HCT116 (cell line): ENCODE results near the gene NT5DC3. TPM values are rescaled to one million over a fixed set of nuclear protein-coding genes. Genes with fewer than 3 reads are reported as not detected.

Source experiments
- ATAC-seq: fragments of 200-7000 bp; cut with Tn5 transposase; 2 replicates; pipeline ENCODE4 v1.9.1; 2020; ENCODE audit warnings: mild to moderate bottlenecking, moderate library complexity
- BruUV-seq: library from RNA; stranded (reverse); fragments of 400-500 nt; replicated peaks from 2 replicates; lab custom pipeline; 2021; lab: Mats Ljungman, UMichigan
- CTCF ChIA-PET: fragments of 300-600 bp; sonication (Branson Sonifier 250); formaldehyde crosslinking; loops from one replicate; lab custom pipeline; 2021; ENCODE audit warnings: antibody characterized with exemption; lab: Charles Lee
- POLR2A ChIA-PET: fragments of 300-600, 350-600 bp; sonication (Branson Sonifier 250); formaldehyde crosslinking; loops from one replicate; lab custom pipeline; 2021; ENCODE audit warnings: antibody characterized with exemption; lab: Charles Lee
- RAD21 ChIA-PET, 2 experiments: fragments of 300-600 bp; sonication (Branson Sonifier 250); formaldehyde crosslinking; loops; one replicate each; lab custom pipeline; 2023; ENCODE audit warnings: low total read pairs in 2 of 2; ENCODE audit not compliant: uncharacterized antibody in 2 of 2, unreplicated experiment in 2 of 2, low non-redundant PET in 1 of 2; lab: Charles Lee
- DNase-seq: peaks from one replicate; pipeline ENCODE4 v3.0.0-alpha.2; 2010; ENCODE audit warnings: low read depth, low spot score
- H2AFZ ChIP-seq: fragments of 200-600 bp; shearing (Covaris generic), sonication (generic); 2 replicates; pipeline ENCODE4 v1.6.1; 2017; ENCODE audit warnings: low read depth, mixed run types, mixed read lengths, antibody characterized with exemption, low read length; ENCODE audit not compliant: poor library complexity, severe bottlenecking
- H3K27ac ChIP-seq: 2 replicates; pipeline ENCODE4 v1.5.1; 2012; ENCODE audit warnings: low read depth, low read length
- H3K27me3 ChIP-seq: fragments of 200-600 bp; sonication (generic); 2 replicates; pipeline ENCODE4 v1.6.1; 2016; ENCODE audit warnings: mixed run types, low read length, mixed read lengths; ENCODE audit not compliant: insufficient read depth
- H3K36me3 ChIP-seq, 2 experiments: fragments of 200-500 bp in 1 of 2; fragments of 200-600 bp in 1 of 2; sonication (Bioruptor generic) in 1 of 2; sonication (generic) in 1 of 2; 2 replicates each; pipeline versions ENCODE4 v1.5.1 to v1.6.1; 2014 to 2016; ENCODE audit warnings: low read length in 2 of 2, inconsistent platforms in 1 of 2, mixed read lengths in 1 of 2, mixed run types in 1 of 2; ENCODE audit not compliant: insufficient read depth in 2 of 2, control insufficient read depth in 1 of 2
- H3K4me1 ChIP-seq, 2 experiments: fragments of 200-600 bp in 1 of 2; sonication (generic) in 1 of 2; 2 replicates each; pipeline versions ENCODE4 v1.5.1 to v1.6.1; 2012 to 2017; ENCODE audit warnings: low read length in 2 of 2, inconsistent platforms in 1 of 2, mild to moderate bottlenecking in 1 of 2, mixed read lengths in 1 of 2, mixed run types in 1 of 2, moderate library complexity in 1 of 2; ENCODE audit not compliant: insufficient read depth in 2 of 2, control insufficient read depth in 1 of 2
- H3K4me2 ChIP-seq: fragments of 200-600 bp; sonication (generic); 2 replicates; pipeline ENCODE4 v1.6.1; 2017; ENCODE audit warnings: mixed run types, low read length, mixed read lengths
- H3K4me3 ChIP-seq, 2 experiments: fragments of 200-600 bp in 1 of 2; sonication (generic) in 1 of 2; replicated peaks in 1 of 2; 2 replicates each; pipeline ENCODE4 v1.5.1; 2011 to 2016; ENCODE audit warnings: low read length in 2 of 2, control low read depth in 1 of 2, low read depth in 1 of 2, mild to moderate bottlenecking in 1 of 2, mixed read lengths in 1 of 2, mixed run types in 1 of 2
- H3K79me2 ChIP-seq: fragments of 200-600 bp; sonication (generic); 2 replicates; pipeline ENCODE4 v1.6.1; 2017; ENCODE audit warnings: mild to moderate bottlenecking, mixed run types, low read length, moderate library complexity, mixed read lengths; ENCODE audit not compliant: insufficient read depth
- H3K9ac ChIP-seq: fragments of 200-600 bp; sonication (generic); 2 replicates; pipeline ENCODE4 v1.6.1; 2016; ENCODE audit warnings: low read length, mixed read lengths
- H3K9me2 ChIP-seq: fragments of 200-600 bp; sonication (generic), shearing (Covaris generic); 2 replicates; pipeline ENCODE4 v1.6.1; 2017; ENCODE audit warnings: mixed run types, mild to moderate bottlenecking, moderate library complexity; ENCODE audit not compliant: insufficient read depth
- H3K9me3 ChIP-seq, 2 experiments: fragments of 200-500 bp in 1 of 2; fragments of 200-600 bp in 1 of 2; sonication (Bioruptor generic) in 1 of 2; sonication (generic) in 1 of 2; 2 replicates each; pipeline ENCODE4 v1.6.1; 2014 to 2017; ENCODE audit warnings: low read length in 2 of 2, mixed read lengths in 2 of 2, inconsistent platforms in 1 of 2, low read depth in 1 of 2, mild to moderate bottlenecking in 1 of 2, mixed run types in 1 of 2, moderate library complexity in 1 of 2; ENCODE audit not compliant: control insufficient read depth in 1 of 2, insufficient read depth in 1 of 2
- H4K20me1 ChIP-seq: fragments of 200-600 bp; sonication (generic), shearing (Covaris generic); 2 replicates; pipeline ENCODE4 v1.6.1; 2017; ENCODE audit warnings: mixed run types, mild to moderate bottlenecking, moderate library complexity; ENCODE audit not compliant: insufficient read depth
- ATF3 ChIP-seq: IDR thresholded peaks from 2 replicates; pipeline ENCODE4 v1.6.1; 2012
- CBX3 ChIP-seq: IDR thresholded peaks from 2 replicates; pipeline ENCODE4 v1.6.1; 2012; ENCODE audit warnings: low read depth
- CEBPB ChIP-seq: IDR thresholded peaks from 2 replicates; pipeline ENCODE4 v1.6.1; 2012; ENCODE audit warnings: low read depth
- CTCF ChIP-seq, 3 experiments: fragments of 200-600 bp in 1 of 3; sonication (generic) in 1 of 3; IDR thresholded peaks in 2 of 3; conservative IDR thresholded peaks in 1 of 3; 2 replicates each; pipeline ENCODE4 v1.5.1; 2012 to 2017; ENCODE audit warnings: low read depth in 2 of 3, low read length in 2 of 3, antibody characterized with exemption in 1 of 3, borderline replicate concordance in 1 of 3, control low read depth in 1 of 3, mild to moderate bottlenecking in 1 of 3, mixed read lengths in 1 of 3, mixed run types in 1 of 3, moderate library complexity in 1 of 3; ENCODE audit not compliant: insufficient read depth in 1 of 3
- EGR1 ChIP-seq: IDR thresholded peaks from 2 replicates; pipeline ENCODE4 v1.6.1; 2012; ENCODE audit warnings: low read depth
- ELF1 ChIP-seq: IDR thresholded peaks from 2 replicates; pipeline ENCODE4 v1.6.1; 2012; ENCODE audit warnings: low read depth, borderline replicate concordance
- EZH2 ChIP-seq: fragments of 200-600 bp; sonication (generic); IDR thresholded peaks from 2 replicates; pipeline ENCODE4 v1.6.1; 2017; ENCODE audit warnings: antibody characterized with exemption, mixed run types
- EZH2phosphoT487 ChIP-seq: fragments of 200-600 bp; IDR thresholded peaks from 2 replicates; pipeline ENCODE4 v1.6.1; 2018; ENCODE audit warnings: antibody characterized with exemption, borderline replicate concordance
- JUND ChIP-seq: IDR thresholded peaks from 2 replicates; pipeline ENCODE4 v1.6.1; 2012
- MAX ChIP-seq: IDR thresholded peaks from 2 replicates; pipeline ENCODE4 v1.6.1; 2012
- POLR2A ChIP-seq: IDR thresholded peaks from 2 replicates; pipeline ENCODE4 v1.7.0; 2011; ENCODE audit warnings: borderline replicate concordance; ENCODE audit not compliant: insufficient read depth, insufficient read length; ENCODE audit errors: extremely low read depth
- SIN3A ChIP-seq: IDR thresholded peaks from 2 replicates; pipeline ENCODE4 v1.6.1; 2012; ENCODE audit warnings: low read depth
- SP1 ChIP-seq: IDR thresholded peaks from 2 replicates; pipeline ENCODE4 v1.6.1; 2012; ENCODE audit warnings: low read depth
- SRF ChIP-seq: IDR thresholded peaks from 2 replicates; pipeline ENCODE4 v1.6.1; 2012; ENCODE audit warnings: low read depth
- TCF7L2 ChIP-seq: IDR thresholded peaks from 2 replicates; pipeline ENCODE4 v1.7.0; 2011; ENCODE audit warnings: borderline replicate concordance, inconsistent platforms; ENCODE audit not compliant: insufficient read depth, insufficient read length; ENCODE audit errors: extremely low read depth
- ZBTB33 ChIP-seq: IDR thresholded peaks from 2 replicates; pipeline ENCODE4 v1.6.1; 2011; ENCODE audit warnings: mild to moderate bottlenecking, low read length, moderate library complexity; ENCODE audit not compliant: insufficient replicate concordance; ENCODE audit errors: extremely low read depth
- ZNF274 ChIP-seq: fragments of 200-500 bp; sonication (Bioruptor generic); IDR thresholded peaks from 2 replicates; pipeline ENCODE4 v1.6.1; 2014; ENCODE audit warnings: mild to moderate bottlenecking, low read depth, low read length, inconsistent platforms
- intact Hi-C: fragments of 100-400 bp; cut with micrococcal nuclease; formaldehyde crosslinking; loops from 2 replicates; pipeline ENCODE4 v1.10.0; 2022
- total RNA-seq: library from RNA; stranded (reverse); gene quantifications from one replicate; pipeline ENCODE4 v1.2.1, GENCODE V29; 2021; ENCODE audit not compliant: unreplicated experiment

NT5DC3 gene
- total RNA-seq, 1 experiment from 2014 or later = 18.7 TPM

- Histone ChIP-seq H3K9ac (no peak overlapping the region), H3K27me3 (no peaks in the 10 kb centered on the region), H2AFZ (no peak overlapping the region), H3K79me2 (no peaks in the 10 kb centered on the region), H3K4me2 (no peak overlapping the region), H3K9me3 (no peaks in the 10 kb centered on the region), H4K20me1 (no peaks in the 10 kb centered on the region), H3K36me3 (no peaks in the 10 kb centered on the region), H3K4me3 (no peak overlapping the region), H3K9me2 (no peaks in the 10 kb centered on the region), H3K27ac (no peak overlapping the region), H3K4me1 (peaks cover 0 to 4% of the 10 kb centered on the region in 2 experiments; a peak in 1 of 4 replicates)
- no TSS peak for BruUV-seq
- ChIA-PET CTCF (no interaction called here), RAD21 (no interaction called here), POLR2A (no interaction called here)
- intact Hi-C loops = loop anchor here (5.0 to 10.0 kb wide), 3 partner anchors 87 to 1505 kb away; partner anchors contain the start of gene TDG
- no peak for DNase-seq
- TF ChIP-seq SP1 = no peak
- TF ChIP-seq ELF1 = no peak
- no peak for TF ChIP-seq MAX
- no peak for TF ChIP-seq JUND
- no peak for TF ChIP-seq CEBPB
- no peak for TF ChIP-seq ATF3
- no peak for TF ChIP-seq TCF7L2
- TF ChIP-seq CBX3 = no peak
- TF ChIP-seq SIN3A = no peak
- TF ChIP-seq EZH2 = no peak
- TF ChIP-seq SRF = no peak
- no peak for TF ChIP-seq ZNF274
- TF ChIP-seq POLR2A = no peak
- TF ChIP-seq EZH2phosphoT487 = no peak
- TF ChIP-seq ZBTB33 = no peak
- no peak for TF ChIP-seq CTCF (IDR thresholded peaks at IDR 0.05 in 2 of 3, conservative IDR thresholded peaks at IDR 0.05 in 1 of 3; ENCODE audit: borderline replicate concordance in 1 of 3, insufficient read depth in 1 of 3, low read depth in 2 of 3, low read length in 2 of 3)
- TF ChIP-seq EGR1 = no peak
- no peak for ATAC-seq
Measured at GRCh38 chr12:103879878-103880277, 38.8 kb upstream of the NT5DC3 start.
